KMS-11 (cell line): ENCODE measurements around the gene NCS1.

ENCODE experiments used
- H2AFZ ChIP-seq: fragments of 200-600 bp; sonication (generic); 2 replicates; pipeline ENCODE4 v1.6.1; 2016; ENCODE audit warnings: antibody characterized with exemption, mixed run types, low read depth
- H3K27ac ChIP-seq: fragments of 200-600 bp; sonication (generic); 2 replicates; pipeline ENCODE4 v1.6.1; 2016; ENCODE audit warnings: mild to moderate bottlenecking, mixed run types
- H3K27me3 ChIP-seq: fragments of 200-600 bp; sonication (generic); 2 replicates; pipeline ENCODE4 v1.6.1; 2017; ENCODE audit warnings: mild to moderate bottlenecking, low read depth, mixed run types, moderate library complexity; ENCODE audit not compliant: insufficient read depth
- H3K36me3 ChIP-seq: fragments of 200-600 bp; sonication (generic); 2 replicates; pipeline ENCODE4 v1.6.1; 2017; ENCODE audit warnings: mild to moderate bottlenecking, mixed run types; ENCODE audit not compliant: insufficient read depth
- H3K4me1 ChIP-seq: fragments of 200-600 bp; sonication (generic); 2 replicates; pipeline ENCODE4 v1.6.1; 2016; ENCODE audit warnings: mild to moderate bottlenecking, low read depth, mixed run types; ENCODE audit not compliant: poor library complexity, severe bottlenecking
- H3K4me2 ChIP-seq: fragments of 200-600 bp; sonication (generic); 2 replicates; pipeline ENCODE4 v1.7.0; 2016; ENCODE audit warnings: mild to moderate bottlenecking, mixed run types
- H3K4me3 ChIP-seq: fragments of 200-600 bp; sonication (generic); IDR thresholded peaks from 2 replicates; pipeline ENCODE4 v1.6.1; 2017; ENCODE audit warnings: low read depth, low read length, mixed read lengths; ENCODE audit not compliant: insufficient read depth
- H3K79me2 ChIP-seq: fragments of 200-600 bp; sonication (generic); 2 replicates; pipeline ENCODE4 v1.6.1; 2016; ENCODE audit warnings: low read depth, mixed run types; ENCODE audit not compliant: insufficient read depth
- H3K9ac ChIP-seq: fragments of 200-600 bp; sonication (generic); 2 replicates; pipeline ENCODE4 v1.6.1; 2016; ENCODE audit warnings: mild to moderate bottlenecking, mixed run types
- H4K20me1 ChIP-seq: fragments of 200-600 bp; sonication (generic); 2 replicates; pipeline ENCODE4 v1.6.1; 2016; ENCODE audit warnings: mild to moderate bottlenecking, mixed run types; ENCODE audit not compliant: insufficient read depth
- TF ChIP-seq, protein P1 (sequence below): fragments of 200-600 bp; sonication (generic); conservative IDR thresholded peaks from 2 replicates; pipeline ENCODE4 v1.6.1; 2017; ENCODE audit warnings: low read depth, mild to moderate bottlenecking, antibody characterized with exemption, low read length, moderate library complexity, mixed read lengths

The NCS1 gene

DNA sequence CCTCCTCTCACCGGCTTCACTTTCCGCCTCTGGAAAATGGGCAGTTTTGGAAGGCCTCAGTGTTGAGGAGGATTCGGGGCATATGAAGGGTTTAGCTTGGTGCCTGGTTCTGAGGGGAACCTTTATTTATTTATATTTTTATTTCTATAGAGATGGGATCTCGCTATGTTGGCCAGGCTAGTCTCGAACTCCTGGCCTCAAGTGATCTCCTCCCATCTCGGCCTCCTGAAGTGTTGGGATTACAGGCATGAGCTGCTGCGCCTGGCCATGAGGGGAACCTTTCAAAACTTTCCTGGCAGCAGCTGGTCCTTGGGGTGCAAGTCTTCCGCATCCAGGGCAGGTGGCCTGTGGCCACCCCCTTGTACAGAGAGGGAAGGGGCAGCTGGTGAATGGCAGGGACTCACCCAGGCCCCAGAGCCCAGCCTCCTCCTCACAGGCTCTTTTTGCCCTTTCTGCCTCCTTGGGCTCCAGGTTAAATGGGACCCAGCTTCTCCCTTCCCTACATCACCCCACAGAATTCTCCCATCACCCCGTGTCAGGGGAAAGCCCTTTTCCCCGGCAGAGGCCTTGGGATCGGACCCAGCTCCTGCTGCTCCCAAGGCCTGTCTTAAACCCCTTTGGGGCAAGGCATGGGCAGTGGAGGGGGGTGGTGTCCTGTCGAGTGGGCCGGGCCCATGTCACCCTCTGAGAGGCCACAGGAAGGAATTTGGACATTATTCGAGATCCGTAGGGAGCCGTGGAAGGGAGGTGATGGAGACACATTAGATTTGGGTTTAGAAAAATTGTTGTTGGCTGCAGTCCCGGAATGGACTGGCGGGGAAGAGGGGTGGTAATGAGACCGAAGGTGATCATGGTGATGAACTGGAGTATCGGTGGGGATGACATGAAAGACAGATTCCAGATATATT lies 5.9 kb downstream of the NCS1 start:
- Histone ChIP-seq H3K27ac (no peak overlapping the region), H3K4me1 (no peaks in the 10 kb centered on the region), H3K36me3 (no peaks in the 10 kb centered on the region), H4K20me1 (no peaks in the 10 kb centered on the region), H3K4me3 (no peak overlapping the region), H3K9ac (no peak overlapping the region), H3K4me2 (no peak overlapping the region), H3K79me2 (no peaks in the 10 kb centered on the region), H3K27me3 (no peaks in the 10 kb centered on the region), H2AFZ (no peak overlapping the region)
- TF ChIP-seq, protein P1, sequence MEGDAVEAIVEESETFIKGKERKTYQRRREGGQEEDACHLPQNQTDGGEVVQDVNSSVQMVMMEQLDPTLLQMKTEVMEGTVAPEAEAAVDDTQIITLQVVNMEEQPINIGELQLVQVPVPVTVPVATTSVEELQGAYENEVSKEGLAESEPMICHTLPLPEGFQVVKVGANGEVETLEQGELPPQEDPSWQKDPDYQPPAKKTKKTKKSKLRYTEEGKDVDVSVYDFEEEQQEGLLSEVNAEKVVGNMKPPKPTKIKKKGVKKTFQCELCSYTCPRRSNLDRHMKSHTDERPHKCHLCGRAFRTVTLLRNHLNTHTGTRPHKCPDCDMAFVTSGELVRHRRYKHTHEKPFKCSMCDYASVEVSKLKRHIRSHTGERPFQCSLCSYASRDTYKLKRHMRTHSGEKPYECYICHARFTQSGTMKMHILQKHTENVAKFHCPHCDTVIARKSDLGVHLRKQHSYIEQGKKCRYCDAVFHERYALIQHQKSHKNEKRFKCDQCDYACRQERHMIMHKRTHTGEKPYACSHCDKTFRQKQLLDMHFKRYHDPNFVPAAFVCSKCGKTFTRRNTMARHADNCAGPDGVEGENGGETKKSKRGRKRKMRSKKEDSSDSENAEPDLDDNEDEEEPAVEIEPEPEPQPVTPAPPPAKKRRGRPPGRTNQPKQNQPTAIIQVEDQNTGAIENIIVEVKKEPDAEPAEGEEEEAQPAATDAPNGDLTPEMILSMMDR = no peak

DNA sequence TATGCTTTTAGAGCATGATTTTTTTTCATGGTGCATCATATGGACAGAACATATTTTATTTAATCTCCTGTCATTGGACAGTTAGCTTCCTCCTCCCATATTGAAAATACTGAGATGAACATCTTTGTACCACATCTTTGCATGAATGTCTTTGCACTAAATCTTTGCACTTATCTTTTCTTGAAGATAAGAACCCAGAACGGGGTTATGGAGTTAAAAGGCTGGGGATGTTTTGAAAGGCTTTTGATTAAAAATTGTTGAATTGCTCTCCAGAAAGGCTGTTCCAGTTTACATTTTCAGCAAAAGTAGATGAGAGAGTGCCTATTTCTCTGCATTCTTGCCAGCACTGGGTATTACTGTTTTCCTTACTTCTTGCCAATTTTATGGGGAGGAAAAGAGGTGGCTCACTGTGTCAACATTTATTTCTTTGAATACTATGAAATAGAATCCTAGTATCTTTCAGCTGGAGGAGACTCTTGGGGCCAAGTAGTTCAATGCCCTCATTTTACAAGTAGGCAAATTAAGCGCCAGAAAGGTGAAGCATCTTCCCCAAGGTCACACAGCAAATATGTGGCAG lies 7.2 kb downstream of the NCS1 start:
- Histone ChIP-seq H3K27me3 (no peaks in the 10 kb centered on the region), H3K79me2 (no peaks in the 10 kb centered on the region), H3K4me2 (no peak overlapping the region), H4K20me1 (no peaks in the 10 kb centered on the region), H3K27ac (no peak overlapping the region), H3K36me3 (no peaks in the 10 kb centered on the region), H2AFZ (no peak overlapping the region), H3K4me3 (no peak overlapping the region), H3K9ac (no peak overlapping the region), H3K4me1 (no peaks in the 10 kb centered on the region)
- TF ChIP-seq, protein P1 = no peak

DNA sequence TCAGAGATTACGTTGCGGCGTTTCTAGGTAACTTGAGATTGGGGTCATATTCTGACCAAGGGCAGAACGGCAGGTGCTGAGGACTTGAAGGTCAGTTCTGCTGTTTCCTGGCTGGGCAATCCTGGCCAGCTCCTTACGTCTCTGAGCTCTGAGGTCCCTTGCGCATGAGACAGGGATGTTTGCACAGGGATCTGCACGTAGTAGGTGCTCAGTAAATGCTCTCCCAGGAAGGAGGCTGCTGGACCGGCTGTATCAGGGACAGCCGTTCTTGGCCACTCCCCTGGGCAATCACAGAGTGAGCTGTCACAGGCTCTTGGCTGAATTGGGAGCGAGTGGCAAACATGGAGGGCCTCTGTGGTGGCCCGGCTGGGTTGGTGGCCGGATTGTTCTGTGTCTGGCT lies 8.3 kb downstream of the NCS1 start:
- H3K4me2 ChIP-seq = no peak overlapping the region
- no peaks in the 10 kb centered on the region for H3K4me1 ChIP-seq
- H3K27me3 ChIP-seq = no peaks in the 10 kb centered on the region
- no peaks in the 10 kb centered on the region for H3K36me3 ChIP-seq
- H3K27ac ChIP-seq = no peak overlapping the region
- TF ChIP-seq, protein P1 = no peak
- no peak overlapping the region for H2AFZ ChIP-seq
- no peaks in the 10 kb centered on the region for H3K79me2 ChIP-seq
- H3K4me3 ChIP-seq = no peak overlapping the region
- no peaks in the 10 kb centered on the region for H4K20me1 ChIP-seq
- H3K9ac ChIP-seq = no peak overlapping the region

DNA sequence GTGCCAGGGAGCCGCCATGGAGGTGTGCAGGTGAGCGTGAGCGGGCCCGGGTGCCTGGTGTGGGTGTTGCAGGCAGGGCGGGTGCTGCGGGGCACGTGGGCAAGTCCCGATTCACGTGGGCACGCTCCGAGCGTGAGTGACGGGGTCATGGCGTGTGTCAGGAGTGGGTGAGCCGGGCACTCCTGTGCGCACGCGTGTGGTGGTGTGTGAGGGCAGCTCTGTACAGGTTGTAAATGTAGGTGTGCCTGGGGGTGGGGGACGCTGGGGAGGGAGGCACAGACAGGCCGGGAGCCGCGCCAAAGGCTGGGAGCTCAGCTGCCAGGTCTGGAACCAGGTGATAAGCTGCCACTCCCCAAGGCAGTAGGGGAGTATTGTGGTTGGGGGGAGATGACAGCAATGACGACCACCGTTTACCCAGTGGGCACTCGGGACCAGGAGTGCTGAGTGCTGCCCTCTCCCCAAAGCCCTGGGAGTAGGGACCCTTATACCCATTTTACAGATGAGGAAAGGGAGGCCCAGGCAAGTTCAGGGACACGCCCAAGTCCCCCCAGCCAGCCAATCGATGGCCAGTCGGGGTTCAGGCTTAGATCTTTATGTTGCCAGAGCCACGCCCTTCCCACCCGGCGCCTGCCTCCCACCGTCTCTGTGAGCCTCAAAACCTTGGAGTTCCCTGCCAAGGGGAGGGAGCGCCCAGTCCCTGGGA lies 9.6 kb downstream of the NCS1 start:
- Histone ChIP-seq H3K79me2 (no peaks in the 10 kb centered on the region), H3K9ac (no peak overlapping the region), H3K27ac (no peak overlapping the region), H3K4me1 (no peaks in the 10 kb centered on the region), H3K4me3 (no peak overlapping the region), H4K20me1 (no peaks in the 10 kb centered on the region), H2AFZ (no peak overlapping the region), H3K4me2 (no peak overlapping the region), H3K36me3 (no peaks in the 10 kb centered on the region), H3K27me3 (no peaks in the 10 kb centered on the region)
- TF ChIP-seq, protein P1 = no peak
